Kidney epithelial cell (primary cell): Measurements from ENCODE around the gene FOSL2. TPM values are rescaled to one million over a fixed set of nuclear protein-coding genes. Genes with fewer than 3 reads are reported as not detected.

ENCODE experiments used
- DNase-seq: peaks from one replicate; pipeline ENCODE4 v3.0.0-alpha.2; 2010; ENCODE audit warnings: low read depth
- H3K27me3 ChIP-seq: 2 replicates; pipeline ENCODE4 v1.6.0; 2011; ENCODE audit warnings: low read length; ENCODE audit not compliant: control insufficient read depth, insufficient read depth
- H3K36me3 ChIP-seq: 2 replicates; pipeline ENCODE4 v1.5.1; 2011; ENCODE audit warnings: low read length; ENCODE audit not compliant: control insufficient read depth, insufficient read depth
- H3K4me3 ChIP-seq: 2 replicates; pipeline ENCODE4 v1.5.1; 2011; ENCODE audit warnings: low read depth, mild to moderate bottlenecking, control low read depth, low read length
- total RNA-seq: library from RNA; depleted of rRNA; stranded (reverse); fragments of >200 nt; gene quantifications from 2 replicates; pipeline ENCODE4 v1.2.3, GENCODE V29; 2015
- TF ChIP-seq, protein P1 (sequence below): IDR thresholded peaks from 2 replicates; pipeline ENCODE4 v1.5.1; 2011; ENCODE audit warnings: mild to moderate bottlenecking, moderate library complexity, low read length, control low read depth, inconsistent platforms; ENCODE audit not compliant: insufficient read depth, poor library complexity, severe bottlenecking

Gene FOSL2
- total RNA-seq, 1 donor from 2014 or later = 85.5 TPM

DNA sequence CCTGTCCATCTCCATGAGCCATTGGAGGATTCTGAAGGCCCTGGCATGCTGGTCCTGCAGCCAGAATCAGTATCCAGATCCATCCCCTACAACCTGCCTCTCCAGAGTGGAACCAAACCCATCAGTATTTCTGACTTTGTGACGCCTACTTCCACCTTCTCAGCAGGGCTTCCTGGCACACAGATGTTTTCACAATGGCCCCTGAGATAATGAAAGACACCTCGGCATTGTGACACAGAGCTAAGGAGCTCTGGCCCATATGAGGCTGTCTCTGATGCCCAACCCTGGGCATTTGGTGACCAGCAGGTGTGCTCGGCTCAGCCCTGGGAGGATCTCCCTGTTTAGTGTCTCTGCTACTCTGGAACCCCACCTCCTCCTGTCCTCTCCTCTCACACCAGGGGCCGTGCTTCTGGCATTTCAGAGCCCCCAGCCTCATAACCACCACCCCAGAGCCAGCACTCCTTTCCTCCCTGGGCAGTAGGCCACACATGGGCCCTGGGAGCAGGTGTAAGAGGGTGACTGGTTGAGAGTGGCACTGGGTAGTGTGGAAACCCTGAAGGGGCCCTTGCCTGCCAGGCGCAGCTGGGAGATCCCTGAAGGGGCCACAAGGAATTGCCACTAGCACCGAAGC, 38.2 kb downstream of the FOSL2 start:
- DNase-seq = no peak
- H3K36me3 ChIP-seq = no peaks in the 10 kb centered on the region
- no peaks in the 10 kb centered on the region for H3K27me3 ChIP-seq
- TF ChIP-seq, protein P1, sequence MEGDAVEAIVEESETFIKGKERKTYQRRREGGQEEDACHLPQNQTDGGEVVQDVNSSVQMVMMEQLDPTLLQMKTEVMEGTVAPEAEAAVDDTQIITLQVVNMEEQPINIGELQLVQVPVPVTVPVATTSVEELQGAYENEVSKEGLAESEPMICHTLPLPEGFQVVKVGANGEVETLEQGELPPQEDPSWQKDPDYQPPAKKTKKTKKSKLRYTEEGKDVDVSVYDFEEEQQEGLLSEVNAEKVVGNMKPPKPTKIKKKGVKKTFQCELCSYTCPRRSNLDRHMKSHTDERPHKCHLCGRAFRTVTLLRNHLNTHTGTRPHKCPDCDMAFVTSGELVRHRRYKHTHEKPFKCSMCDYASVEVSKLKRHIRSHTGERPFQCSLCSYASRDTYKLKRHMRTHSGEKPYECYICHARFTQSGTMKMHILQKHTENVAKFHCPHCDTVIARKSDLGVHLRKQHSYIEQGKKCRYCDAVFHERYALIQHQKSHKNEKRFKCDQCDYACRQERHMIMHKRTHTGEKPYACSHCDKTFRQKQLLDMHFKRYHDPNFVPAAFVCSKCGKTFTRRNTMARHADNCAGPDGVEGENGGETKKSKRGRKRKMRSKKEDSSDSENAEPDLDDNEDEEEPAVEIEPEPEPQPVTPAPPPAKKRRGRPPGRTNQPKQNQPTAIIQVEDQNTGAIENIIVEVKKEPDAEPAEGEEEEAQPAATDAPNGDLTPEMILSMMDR = no peak
- H3K4me3 ChIP-seq = no peak overlapping the region

DNA sequence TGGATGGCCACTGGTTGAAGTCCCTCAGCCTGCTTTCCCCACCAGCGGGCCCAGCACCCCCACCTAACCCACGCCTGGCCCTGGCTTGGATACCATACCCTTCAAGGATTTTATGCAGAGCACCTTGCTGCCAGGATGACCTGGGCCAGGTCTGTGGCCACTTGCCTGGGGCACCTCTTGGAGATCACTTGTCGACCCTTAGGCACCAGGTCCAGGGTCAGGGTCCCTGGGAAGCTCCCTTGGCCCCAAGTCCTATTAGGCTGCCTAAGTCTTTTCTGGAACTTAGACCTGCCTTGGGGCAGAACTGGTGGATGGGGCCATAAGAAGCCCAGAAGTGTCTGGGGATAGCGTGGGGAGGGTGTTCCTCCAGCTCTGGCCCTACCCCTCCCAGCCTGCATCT, 39.1 kb downstream of the FOSL2 start:
- DNase-seq = no peak
- H3K4me3 ChIP-seq = no peak overlapping the region
- TF ChIP-seq, protein P1 = no peak
- H3K36me3 ChIP-seq = no peaks in the 10 kb centered on the region
- H3K27me3 ChIP-seq = no peaks in the 10 kb centered on the region

DNA sequence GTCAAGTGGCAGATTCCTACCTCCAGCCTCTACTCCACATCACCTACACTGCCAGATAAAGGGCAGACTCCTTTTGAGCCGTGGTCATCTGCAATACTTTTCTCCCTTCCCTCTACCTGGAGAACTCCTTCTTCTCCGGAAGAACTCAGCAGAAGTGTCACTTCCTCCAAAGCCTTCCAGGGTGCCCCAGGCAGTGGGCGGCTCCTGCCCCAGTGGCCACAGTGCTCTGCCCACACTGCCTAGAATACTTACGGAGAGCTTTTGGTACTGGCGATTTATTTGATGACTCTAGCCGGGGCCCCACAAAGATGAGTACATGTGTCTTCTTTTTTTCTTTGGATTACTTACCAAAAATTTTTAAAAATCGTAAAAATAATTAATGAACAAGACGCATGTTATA, 39.7 kb downstream of the FOSL2 start:
- DNase-seq = no peak
- H3K27me3 ChIP-seq = no peaks in the 10 kb centered on the region
- H3K36me3 ChIP-seq = no peaks in the 10 kb centered on the region
- TF ChIP-seq, protein P1 = no peak
- no peak overlapping the region for H3K4me3 ChIP-seq

DNA sequence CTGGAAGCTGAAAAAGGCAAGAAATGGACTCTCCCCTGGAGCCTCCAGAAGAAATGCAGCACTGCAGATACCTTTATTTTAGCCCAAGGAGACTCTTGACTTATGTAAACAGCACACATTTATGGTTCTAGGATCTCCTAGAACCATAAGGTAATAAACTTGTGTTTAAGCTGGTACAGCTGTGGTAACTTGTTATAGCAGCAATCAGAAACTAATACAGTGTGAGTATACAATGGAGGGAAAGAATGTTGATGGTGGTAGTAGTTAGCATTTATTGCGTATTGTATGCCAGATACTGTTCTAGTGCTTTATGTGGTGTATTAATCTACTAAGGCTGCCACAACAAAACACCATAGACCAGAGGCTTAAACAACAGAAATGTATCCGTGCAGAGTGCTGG, 40.6 kb downstream of the FOSL2 start:
- no peaks in the 10 kb centered on the region for H3K36me3 ChIP-seq
- DNase-seq = no peak

DNA sequence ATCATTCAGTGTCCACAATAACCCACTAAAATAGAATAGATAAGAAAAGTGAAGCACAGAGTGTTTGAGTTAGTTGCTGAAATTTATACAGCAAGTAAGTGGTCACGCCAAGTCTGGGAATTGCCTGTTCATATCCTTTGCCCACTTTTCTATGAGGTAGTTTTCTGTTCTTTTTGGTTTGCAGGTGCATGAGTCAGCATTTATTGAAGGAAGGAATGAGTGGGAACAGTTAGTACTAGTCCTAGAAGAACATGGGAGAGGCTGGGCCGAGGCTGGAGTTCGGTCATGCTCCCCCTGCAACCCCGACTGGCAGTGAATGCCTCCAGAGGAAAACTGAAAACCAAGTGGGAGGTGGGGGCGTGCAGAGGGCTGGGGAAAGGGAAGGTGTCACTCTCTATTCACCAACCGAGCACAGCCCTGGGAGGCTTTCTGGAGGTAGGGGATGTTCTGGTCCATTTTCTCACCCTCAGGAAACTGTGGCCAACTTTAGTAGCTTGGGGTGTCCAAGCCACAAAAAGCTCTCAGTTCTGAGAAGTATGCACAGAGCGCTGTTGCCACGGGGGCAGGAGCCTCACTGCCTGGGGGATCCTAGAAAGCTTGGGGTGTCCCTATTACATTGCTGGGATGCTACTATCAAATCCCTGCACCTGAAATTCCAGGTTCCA, 41.4 kb downstream of the FOSL2 start:
- Histone ChIP-seq H3K4me3 (no peak overlapping the region), H3K27me3 (no peaks in the 10 kb centered on the region), H3K36me3 (no peaks in the 10 kb centered on the region)
- DNase-seq = no peak
- TF ChIP-seq, protein P1 = no peak

More for the DNA sequence above, 40.6 kb downstream of the FOSL2 start:
- TF ChIP-seq, protein P1 = no peak
- Histone ChIP-seq H3K27me3 (no peaks in the 10 kb centered on the region), H3K4me3 (no peak overlapping the region)

DNA sequence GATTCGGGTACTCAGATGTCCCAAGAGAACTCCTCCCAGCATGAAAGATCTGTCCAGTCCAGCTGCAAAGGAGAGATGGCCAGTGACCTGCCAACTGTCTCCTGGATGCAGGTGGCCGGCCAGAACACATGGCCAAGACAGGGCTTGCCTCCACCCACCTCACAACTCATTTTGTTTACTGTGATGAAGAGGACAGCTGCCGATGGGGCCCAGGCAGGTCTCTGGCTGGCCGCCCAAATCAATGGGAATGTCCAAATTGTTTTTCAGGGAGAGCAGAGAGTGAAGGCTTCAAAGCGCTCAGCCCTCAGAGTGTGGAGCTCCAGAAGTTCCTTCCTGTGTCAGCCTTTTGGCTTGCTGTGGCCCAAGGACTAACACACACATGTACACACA, 41.9 kb downstream of the FOSL2 start:
- H3K4me3 ChIP-seq = no peak overlapping the region
- H3K36me3 ChIP-seq = no peaks in the 10 kb centered on the region
- no peak for DNase-seq
- TF ChIP-seq, protein P1 = no peak
- H3K27me3 ChIP-seq = no peaks in the 10 kb centered on the region
